Breast epithelium (tissue), 3 donors: Measurements from ENCODE around the gene ZP3.

Experiments used
- CTCF ChIP-seq, 3 donors: fragments of 450-650 bp; IDR thresholded peaks; one replicate each; pipeline ENCODE4 v1.5.1; 2016 to 2017; ENCODE audit warnings: antibody characterized with exemption in 3 of 3, mild to moderate bottlenecking in 3 of 3, moderate library complexity in 3 of 3
- POLR2A ChIP-seq: fragments of 450-650 bp; IDR thresholded peaks from one replicate; pipeline ENCODE4 v1.6.1; 2016; ENCODE audit warnings: antibody characterized with exemption, mild to moderate bottlenecking, moderate library complexity
- POLR2AphosphoS5 ChIP-seq, 3 donors: sonication (generic); formaldehyde crosslinking; IDR thresholded peaks; one replicate each; pipeline ENCODE4 v1.6.1; 2017; ENCODE audit warnings: antibody characterized with exemption in 3 of 3

- TF ChIP-seq CTCF (IDR thresholded peaks at IDR 0.05) (no peak), POLR2A (no peak), POLR2AphosphoS5 (IDR thresholded peaks at IDR 0.05) (no peak)
Observed at GRCh38 chr7:76407718-76408117, 17.0 kb upstream of the ZP3 start.
